Measurements from ENCODE around the gene MARCHF3. TPM values are rescaled to one million over a fixed set of nuclear protein-coding genes. Genes with fewer than 3 reads are reported as not detected.

Gene MARCHF3
- total RNA-seq, 1 donor from 2014 or later, result 34.5 TPM

DNA sequence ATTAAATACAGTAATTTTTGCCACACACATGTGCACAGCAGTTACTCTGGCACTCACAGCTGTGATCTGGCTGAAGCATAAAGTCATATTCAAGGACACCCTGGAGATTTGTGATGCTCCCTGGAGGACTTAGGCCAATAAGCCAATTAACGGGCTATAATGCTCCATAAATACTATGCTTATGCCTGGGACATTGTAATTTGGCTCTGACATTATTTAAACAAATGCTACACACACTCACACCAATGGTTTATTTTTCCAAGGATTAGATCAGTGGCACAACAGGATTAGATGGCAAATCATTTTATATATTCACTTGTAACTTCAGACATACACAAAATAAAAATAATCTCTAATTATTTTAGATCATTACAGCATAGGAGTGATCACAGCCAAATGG, 142.2 kb downstream of the MARCHF3 start:
- DNase-seq (ENCODE audit: extremely low spot score, unreplicated experiment), result no peak
- no peak for TF ChIP-seq CTCF (IDR thresholded peaks at IDR 0.05)
- Mint-ChIP-seq H3K4me1 (ENCODE audit: unreplicated experiment) (peaks cover 7% of the 10 kb centered on the region), H3K9me3 (ENCODE audit: unreplicated experiment) (no peaks in the 10 kb centered on the region), H3K27me3 (ENCODE audit: unreplicated experiment) (no peaks in the 10 kb centered on the region), H3K36me3 (ENCODE audit: unreplicated experiment) (no peaks in the 10 kb centered on the region), H3K4me3 (ENCODE audit: unreplicated experiment) (no peak overlapping the region), H3K27ac (ENCODE audit: unreplicated experiment) (no peak overlapping the region)

DNA sequence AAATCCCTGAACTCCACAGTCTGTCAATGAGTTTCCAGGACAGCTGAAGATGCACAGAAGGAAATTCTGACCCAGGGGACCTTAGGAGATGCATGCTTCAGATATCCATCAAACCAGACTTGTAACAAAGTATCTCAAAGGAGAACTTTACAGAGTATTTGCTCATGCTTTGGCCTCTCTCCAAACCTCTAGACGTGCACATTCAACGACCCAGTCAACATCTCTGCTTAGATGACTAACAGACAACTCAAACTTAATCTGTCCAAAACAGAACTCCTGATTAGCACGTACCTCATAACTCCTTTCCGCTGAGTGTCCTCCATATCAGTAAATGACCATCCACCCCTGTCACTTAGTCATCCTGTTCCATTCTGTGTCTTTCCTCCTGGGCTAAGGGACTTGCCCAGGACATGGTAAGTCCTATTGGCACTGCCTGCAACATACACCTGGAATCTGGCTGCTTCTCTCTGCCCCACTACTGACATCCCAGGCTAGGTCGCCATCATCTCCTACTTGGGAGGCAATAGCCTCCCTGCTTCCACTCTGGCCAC, 146.0 kb downstream of the MARCHF3 start:
- H3K27me3 Mint-ChIP-seq (ENCODE audit: unreplicated experiment), result no peaks in the 10 kb centered on the region
- H3K9me3 Mint-ChIP-seq (ENCODE audit: unreplicated experiment), result no peaks in the 10 kb centered on the region
- H3K27ac Mint-ChIP-seq (ENCODE audit: unreplicated experiment), result no peak overlapping the region
- no peaks in the 10 kb centered on the region for H3K36me3 Mint-ChIP-seq (ENCODE audit: unreplicated experiment)
- H3K4me1 Mint-ChIP-seq (ENCODE audit: unreplicated experiment), result peaks cover 7% of the 10 kb centered on the region
- no peak for TF ChIP-seq CTCF (IDR thresholded peaks at IDR 0.05)
- no peak for DNase-seq (ENCODE audit: extremely low spot score, unreplicated experiment)
- no peak overlapping the region for H3K4me3 Mint-ChIP-seq (ENCODE audit: unreplicated experiment)

GRCh38 chr5:126883564-126884245, 146.7 kb downstream of the MARCHF3 start:
- H3K4me3 Mint-ChIP-seq (ENCODE audit: unreplicated experiment), result no peak overlapping the region
- H3K27ac Mint-ChIP-seq (ENCODE audit: unreplicated experiment), result no peak overlapping the region
- no peak for TF ChIP-seq CTCF (IDR thresholded peaks at IDR 0.05)
- H3K9me3 Mint-ChIP-seq (ENCODE audit: unreplicated experiment), result no peaks in the 10 kb centered on the region
- no peak for DNase-seq (ENCODE audit: extremely low spot score, unreplicated experiment)
- H3K36me3 Mint-ChIP-seq (ENCODE audit: unreplicated experiment), result no peaks in the 10 kb centered on the region
- peaks cover 7% of the 10 kb centered on the region for H3K4me1 Mint-ChIP-seq (ENCODE audit: unreplicated experiment)
- H3K27me3 Mint-ChIP-seq (ENCODE audit: unreplicated experiment), result no peaks in the 10 kb centered on the region

DNA sequence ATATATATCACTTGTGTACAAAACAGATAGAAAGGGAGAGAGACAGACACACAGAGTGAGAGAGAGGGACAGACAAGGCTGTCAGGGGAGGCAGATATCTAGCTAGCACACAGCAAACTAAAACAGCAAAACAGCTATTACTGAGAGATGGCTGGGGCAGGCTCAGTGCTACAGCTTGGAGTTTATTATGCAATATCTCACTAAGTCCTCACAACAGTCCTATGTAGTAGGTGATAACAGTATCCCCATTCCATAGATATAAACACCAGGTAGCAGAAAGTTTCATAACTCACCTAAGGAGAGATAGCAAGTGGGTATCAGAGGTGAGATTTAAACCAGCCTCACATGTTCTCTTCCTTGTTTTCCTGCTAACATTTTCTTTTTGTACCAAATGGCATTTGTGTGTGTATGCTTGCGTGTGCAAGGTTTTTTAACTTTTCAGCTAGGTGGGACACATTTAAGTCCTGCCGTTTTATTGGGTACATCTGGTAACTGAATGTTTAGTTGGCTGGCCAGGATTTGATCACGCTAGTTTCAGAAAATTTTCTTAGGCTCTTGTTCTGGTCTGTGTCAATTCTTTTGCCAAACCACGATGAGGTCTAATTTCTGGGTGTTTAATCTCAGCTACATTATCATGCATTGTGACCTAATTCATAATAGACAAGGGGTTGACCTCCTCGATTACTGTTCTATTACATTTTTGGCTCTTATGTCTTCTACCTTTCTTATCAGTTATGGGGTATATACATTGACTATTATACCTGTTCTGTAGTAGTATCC, 148.3 kb downstream of the MARCHF3 start:
- Mint-ChIP-seq H3K36me3 (ENCODE audit: unreplicated experiment) (peaks cover 4% of the 10 kb centered on the region), H3K27me3 (ENCODE audit: unreplicated experiment) (no peaks in the 10 kb centered on the region), H3K27ac (ENCODE audit: unreplicated experiment) (no peak overlapping the region), H3K4me1 (ENCODE audit: unreplicated experiment) (peaks cover 15% of the 10 kb centered on the region), H3K4me3 (ENCODE audit: unreplicated experiment) (no peak overlapping the region), H3K9me3 (ENCODE audit: unreplicated experiment) (no peaks in the 10 kb centered on the region)
- DNase-seq (ENCODE audit: extremely low spot score, unreplicated experiment), result no peak
- no peak for TF ChIP-seq CTCF (IDR thresholded peaks at IDR 0.05)

- H3K4me1 Mint-ChIP-seq (ENCODE audit: unreplicated experiment), result peaks cover 31% of the 10 kb centered on the region
- peaks cover 6% of the 10 kb centered on the region for H3K36me3 Mint-ChIP-seq (ENCODE audit: unreplicated experiment)
- no peak overlapping the region for H3K4me3 Mint-ChIP-seq (ENCODE audit: unreplicated experiment)
- H3K9me3 Mint-ChIP-seq (ENCODE audit: unreplicated experiment), result no peaks in the 10 kb centered on the region
- DNase-seq (ENCODE audit: extremely low spot score, unreplicated experiment), result no peak
- no peak for TF ChIP-seq CTCF (IDR thresholded peaks at IDR 0.05)
- no peaks in the 10 kb centered on the region for H3K27me3 Mint-ChIP-seq (ENCODE audit: unreplicated experiment)
- H3K27ac Mint-ChIP-seq (ENCODE audit: unreplicated experiment), result no peak overlapping the region
Observed at GRCh38 chr5:126878634-126879033, 151.7 kb downstream of the MARCHF3 start.
